Sigmoid colon (tissue), 4 donors: Measurements from ENCODE around the gene PNPLA6.

Experiments used
- CTCF ChIP-seq, 4 experiments: fragments of 450-650 bp in 3 of 4; fragments of 200-600 bp in 1 of 4; IDR thresholded peaks; one replicate each; pipeline ENCODE4 v1.5.1; 2016 to 2019; ENCODE audit warnings: antibody characterized with exemption in 4 of 4, mild to moderate bottlenecking in 3 of 4, moderate library complexity in 2 of 4
- EP300 ChIP-seq, 4 donors: sonication (generic); formaldehyde crosslinking; IDR thresholded peaks; one replicate each; pipeline ENCODE4 v1.6.1; 2017; ENCODE audit warnings: antibody characterized with exemption in 4 of 4
- POLR2A ChIP-seq, 2 donors: fragments of 450-650 bp; IDR thresholded peaks; one replicate each; pipeline ENCODE4 v1.6.1; 2016; ENCODE audit warnings: antibody characterized with exemption in 2 of 2, mild to moderate bottlenecking in 2 of 2, moderate library complexity in 2 of 2

GRCh38 chr19:7589822-7590221 lies 54.3 kb downstream of the PNPLA6 start:
- no peak for TF ChIP-seq CTCF (IDR thresholded peaks at IDR 0.05)
- TF ChIP-seq POLR2A (IDR thresholded peaks at IDR 0.05): no peak
- TF ChIP-seq EP300 (IDR thresholded peaks at IDR 0.05): no peak
